ENCODE data around the gene PRKCB.

DNA sequence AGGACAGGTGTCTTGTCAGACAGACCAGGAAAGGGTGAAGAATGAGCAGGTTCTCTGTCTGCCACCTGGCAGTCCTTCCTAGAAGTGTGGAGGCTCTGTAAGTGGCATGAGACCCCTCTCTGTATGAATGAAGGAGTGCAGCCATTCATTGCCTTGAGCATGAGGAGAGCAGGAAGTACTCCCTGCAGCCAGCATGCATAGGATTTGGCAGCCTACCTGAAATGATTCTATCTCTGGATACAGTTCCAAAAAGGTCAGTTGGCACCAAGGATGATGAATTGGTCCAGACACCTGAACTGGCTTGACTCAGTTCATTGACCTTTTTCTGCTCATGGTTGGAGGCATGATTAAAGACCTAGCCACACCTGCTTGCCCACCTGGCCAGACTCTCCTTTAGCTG, 163.0 kb downstream of the PRKCB start:
- TF ChIP-seq, protein P1, sequence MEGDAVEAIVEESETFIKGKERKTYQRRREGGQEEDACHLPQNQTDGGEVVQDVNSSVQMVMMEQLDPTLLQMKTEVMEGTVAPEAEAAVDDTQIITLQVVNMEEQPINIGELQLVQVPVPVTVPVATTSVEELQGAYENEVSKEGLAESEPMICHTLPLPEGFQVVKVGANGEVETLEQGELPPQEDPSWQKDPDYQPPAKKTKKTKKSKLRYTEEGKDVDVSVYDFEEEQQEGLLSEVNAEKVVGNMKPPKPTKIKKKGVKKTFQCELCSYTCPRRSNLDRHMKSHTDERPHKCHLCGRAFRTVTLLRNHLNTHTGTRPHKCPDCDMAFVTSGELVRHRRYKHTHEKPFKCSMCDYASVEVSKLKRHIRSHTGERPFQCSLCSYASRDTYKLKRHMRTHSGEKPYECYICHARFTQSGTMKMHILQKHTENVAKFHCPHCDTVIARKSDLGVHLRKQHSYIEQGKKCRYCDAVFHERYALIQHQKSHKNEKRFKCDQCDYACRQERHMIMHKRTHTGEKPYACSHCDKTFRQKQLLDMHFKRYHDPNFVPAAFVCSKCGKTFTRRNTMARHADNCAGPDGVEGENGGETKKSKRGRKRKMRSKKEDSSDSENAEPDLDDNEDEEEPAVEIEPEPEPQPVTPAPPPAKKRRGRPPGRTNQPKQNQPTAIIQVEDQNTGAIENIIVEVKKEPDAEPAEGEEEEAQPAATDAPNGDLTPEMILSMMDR (IDR thresholded peaks at IDR 0.05) = no peak
- TF ChIP-seq EP300 (IDR thresholded peaks at IDR 0.05) = no peak
- TF ChIP-seq POLR2A (IDR thresholded peaks at IDR 0.05) = no peak
- no peak for TF ChIP-seq POLR2AphosphoS5 (IDR thresholded peaks at IDR 0.05)

Measured in gastroesophageal sphincter (tissue), 3 donors.